Retinal pigment epithelial cell (primary cell): ENCODE results near the gene HABP4.
"Not testable (repeated sequence)": the region's sequence is repeated elsewhere in the genome, so short reads cannot be mapped to it uniquely, and the experiment has no call there.

Source experiments
- DNase-seq: peaks from one replicate; pipeline ENCODE4 v3.0.0-alpha.2; 2010; ENCODE audit warnings: low read depth
- H3K4me3 ChIP-seq: 2 replicates; pipeline ENCODE4 v1.5.1; 2011; ENCODE audit warnings: mild to moderate bottlenecking, low read length, control low read depth, moderate library complexity
- TF ChIP-seq, protein P1 (sequence below): conservative IDR thresholded peaks from 2 replicates; pipeline ENCODE4 v1.5.1; 2011; ENCODE audit warnings: low read depth, low read length, control low read depth, inconsistent platforms

Gene HABP4

GRCh38 chr9:96502539-96503373 is 52.8 kb downstream of the HABP4 start:
- no peak for DNase-seq
- no peak overlapping the region for H3K4me3 ChIP-seq
- TF ChIP-seq, protein P1, sequence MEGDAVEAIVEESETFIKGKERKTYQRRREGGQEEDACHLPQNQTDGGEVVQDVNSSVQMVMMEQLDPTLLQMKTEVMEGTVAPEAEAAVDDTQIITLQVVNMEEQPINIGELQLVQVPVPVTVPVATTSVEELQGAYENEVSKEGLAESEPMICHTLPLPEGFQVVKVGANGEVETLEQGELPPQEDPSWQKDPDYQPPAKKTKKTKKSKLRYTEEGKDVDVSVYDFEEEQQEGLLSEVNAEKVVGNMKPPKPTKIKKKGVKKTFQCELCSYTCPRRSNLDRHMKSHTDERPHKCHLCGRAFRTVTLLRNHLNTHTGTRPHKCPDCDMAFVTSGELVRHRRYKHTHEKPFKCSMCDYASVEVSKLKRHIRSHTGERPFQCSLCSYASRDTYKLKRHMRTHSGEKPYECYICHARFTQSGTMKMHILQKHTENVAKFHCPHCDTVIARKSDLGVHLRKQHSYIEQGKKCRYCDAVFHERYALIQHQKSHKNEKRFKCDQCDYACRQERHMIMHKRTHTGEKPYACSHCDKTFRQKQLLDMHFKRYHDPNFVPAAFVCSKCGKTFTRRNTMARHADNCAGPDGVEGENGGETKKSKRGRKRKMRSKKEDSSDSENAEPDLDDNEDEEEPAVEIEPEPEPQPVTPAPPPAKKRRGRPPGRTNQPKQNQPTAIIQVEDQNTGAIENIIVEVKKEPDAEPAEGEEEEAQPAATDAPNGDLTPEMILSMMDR = no peak

DNA sequence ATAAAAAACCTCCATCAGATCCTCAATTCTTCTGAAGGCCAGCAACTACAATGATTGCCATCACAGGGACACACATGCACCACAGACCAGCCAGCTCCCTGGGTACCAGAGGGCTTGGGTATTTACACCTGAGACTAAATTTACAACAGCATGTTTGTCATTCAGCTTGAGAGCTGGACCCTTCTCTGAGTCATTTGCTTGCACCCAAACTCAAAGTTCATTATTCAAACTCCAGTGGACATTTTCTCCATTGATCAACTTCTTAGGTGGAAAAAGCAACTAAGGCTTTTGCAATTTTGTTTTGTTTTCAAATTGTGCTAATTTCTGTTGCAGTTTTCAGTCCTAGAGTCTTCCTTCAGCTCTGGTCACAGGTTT is 53.4 kb downstream of the HABP4 start:
- H3K4me3 ChIP-seq, DNase-seq: not testable (repeated sequence)

DNA sequence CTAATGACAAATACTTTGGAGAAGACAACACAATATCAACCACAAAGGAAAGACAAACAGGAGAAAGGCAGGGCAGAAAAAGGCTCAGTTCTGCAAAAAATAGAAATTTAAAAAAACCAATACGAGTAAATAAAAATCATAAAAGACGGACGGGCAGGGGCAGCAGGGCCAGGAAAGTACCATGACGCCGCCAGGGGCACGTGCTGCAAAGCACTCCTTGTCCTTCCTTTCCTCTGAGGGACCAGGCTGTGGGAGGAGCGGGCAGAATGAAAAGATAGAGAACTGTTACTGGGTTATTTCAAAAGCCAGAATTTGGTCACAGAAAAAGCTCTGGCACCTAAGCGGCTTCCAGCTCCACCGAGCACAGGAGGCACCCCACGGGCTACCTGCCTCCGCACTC is 53.9 kb downstream of the HABP4 start:
- TF ChIP-seq, protein P1 = no peak
- no peak for DNase-seq
- H3K4me3 ChIP-seq = no peak overlapping the region

- TF ChIP-seq, protein P1 = no peak
- no peak overlapping the region for H3K4me3 ChIP-seq
- no peak for DNase-seq
Measured at GRCh38 chr9:96505316-96505991, 55.5 kb downstream of the HABP4 start.

DNA sequence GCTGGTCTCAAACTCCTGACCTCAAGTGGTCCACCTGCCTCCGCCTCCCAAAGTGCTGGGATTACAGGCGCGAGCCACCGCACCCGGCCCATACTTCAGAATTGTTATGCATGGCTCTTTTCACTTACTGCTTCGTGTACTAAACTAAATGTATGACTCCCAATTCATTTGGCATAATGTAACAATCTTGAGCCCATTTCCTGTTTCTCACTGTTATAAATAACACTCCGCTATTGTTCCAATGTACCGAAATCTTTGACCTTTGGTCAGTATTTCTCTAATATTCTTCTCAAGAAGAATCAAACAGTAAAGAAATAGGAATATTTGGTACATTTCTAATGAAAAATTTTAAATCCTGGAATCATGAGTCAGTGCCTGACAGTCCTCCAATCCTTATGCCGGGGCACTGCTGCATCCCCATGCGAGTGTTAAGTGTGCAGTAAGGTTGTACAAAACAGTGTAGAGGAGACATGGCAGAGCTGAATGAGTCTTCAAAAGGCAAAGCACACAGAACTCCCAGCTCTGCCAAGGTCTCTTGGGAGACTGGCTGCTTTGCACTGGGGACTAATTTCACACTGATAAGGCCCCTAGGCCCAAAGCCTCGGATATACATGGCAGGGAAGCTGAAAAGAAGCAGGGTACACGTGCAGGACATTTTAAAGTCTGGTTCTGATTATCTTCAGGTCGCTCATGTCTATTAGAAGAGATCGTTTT is 58.4 kb downstream of the HABP4 start:
- TF ChIP-seq, protein P1 = no peak
- no peak overlapping the region for H3K4me3 ChIP-seq
- DNase-seq = no peak

- TF ChIP-seq, protein P1 = no peak
- DNase-seq = no peak
Measured at GRCh38 chr9:96509026-96509425, 59.1 kb downstream of the HABP4 start.

GRCh38 chr9:96509848-96510247 is 59.9 kb downstream of the HABP4 start:
- H3K4me3 ChIP-seq = no peak overlapping the region
- TF ChIP-seq, protein P1 = no peak
- no peak for DNase-seq

More at GRCh38 chr9:96509026-96509425, 59.1 kb downstream of the HABP4 start:
- no peak overlapping the region for H3K4me3 ChIP-seq
